NOMO-1 (cell line): ENCODE measurements around the gene SLC6A7.
"Not testable (repeated sequence)": the region's sequence is repeated elsewhere in the genome, so short reads cannot be mapped to it uniquely, and the experiment has no call there.

Experiments
- DNase-seq, 2 experiments: peaks; one replicate each; lab custom pipeline; 2025; ENCODE audit not compliant: unreplicated experiment in 2 of 2; lab: John Stamatoyannopoulos, UW

Gene SLC6A7

DNA sequence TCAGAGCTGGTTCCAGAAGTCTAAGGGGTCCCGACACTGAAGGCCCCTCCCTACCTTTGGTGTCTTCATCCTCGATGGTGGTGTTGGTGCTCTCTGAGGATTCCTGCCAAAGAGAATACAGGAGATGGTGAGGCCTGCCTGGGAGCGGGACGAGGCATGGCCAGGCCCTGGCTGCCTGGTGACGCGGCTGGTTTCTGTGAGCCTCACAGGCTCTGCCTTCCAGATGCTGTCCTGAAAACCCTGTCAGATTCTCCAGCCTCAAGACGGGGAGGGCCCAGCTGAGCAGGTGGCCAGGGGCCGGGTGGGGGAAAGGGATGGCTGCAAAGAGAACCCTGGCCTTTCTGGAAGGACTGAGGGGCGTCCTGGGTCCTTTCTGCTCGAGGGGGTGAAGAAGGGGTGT, 48.8 kb downstream of the SLC6A7 start:
- no peak for DNase-seq

DNA sequence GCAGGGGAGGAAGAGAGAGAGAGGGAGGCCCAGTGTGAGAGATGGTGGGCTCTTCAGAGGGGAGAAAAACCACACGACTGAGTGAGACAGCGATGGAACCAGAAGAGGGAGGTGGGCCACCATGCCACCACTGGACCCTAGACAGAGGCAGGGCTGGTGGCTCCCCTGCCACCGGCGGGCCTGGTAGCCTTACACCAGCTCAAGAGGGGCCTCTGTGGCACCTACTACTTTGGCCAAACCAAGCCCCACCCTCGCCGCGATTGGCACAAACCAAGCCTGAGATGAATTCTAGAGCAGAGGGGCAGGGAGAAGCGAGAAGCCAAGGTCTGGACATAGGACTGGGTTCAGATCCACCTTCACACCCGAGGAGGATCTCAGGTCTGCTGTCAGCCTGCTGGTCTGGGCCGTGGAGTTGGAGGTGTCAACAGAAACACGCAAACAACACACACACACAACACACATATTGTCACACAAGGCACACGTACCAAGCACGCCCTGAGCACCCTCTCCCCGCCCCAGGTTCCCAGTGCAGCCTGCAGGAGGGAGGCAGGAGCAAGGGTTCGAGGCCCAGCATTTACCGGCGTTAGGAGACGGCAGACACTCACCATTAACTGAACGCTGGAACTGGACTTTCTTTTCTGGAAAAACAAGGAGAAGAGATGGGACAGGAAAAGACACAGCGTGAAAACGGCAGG, 49.4 kb downstream of the SLC6A7 start:
- DNase-seq = no peak

DNA sequence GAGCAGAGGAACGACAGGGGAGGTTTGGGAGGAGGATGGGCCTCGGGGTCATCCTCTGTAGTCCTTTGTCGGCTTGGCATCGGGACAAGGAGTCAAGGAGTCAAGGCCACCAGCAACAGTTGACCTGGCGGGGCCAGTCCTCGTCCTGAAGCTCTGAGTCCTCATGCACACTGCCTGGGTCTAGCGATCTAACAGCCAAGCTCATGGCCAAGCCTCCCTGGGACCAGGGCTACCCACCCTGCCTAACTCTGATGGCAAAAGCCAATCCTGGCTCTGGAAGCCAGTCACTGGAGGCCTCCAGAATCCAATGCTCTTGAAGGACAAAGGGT, 49.9 kb downstream of the SLC6A7 start:
- no peak for DNase-seq

DNA sequence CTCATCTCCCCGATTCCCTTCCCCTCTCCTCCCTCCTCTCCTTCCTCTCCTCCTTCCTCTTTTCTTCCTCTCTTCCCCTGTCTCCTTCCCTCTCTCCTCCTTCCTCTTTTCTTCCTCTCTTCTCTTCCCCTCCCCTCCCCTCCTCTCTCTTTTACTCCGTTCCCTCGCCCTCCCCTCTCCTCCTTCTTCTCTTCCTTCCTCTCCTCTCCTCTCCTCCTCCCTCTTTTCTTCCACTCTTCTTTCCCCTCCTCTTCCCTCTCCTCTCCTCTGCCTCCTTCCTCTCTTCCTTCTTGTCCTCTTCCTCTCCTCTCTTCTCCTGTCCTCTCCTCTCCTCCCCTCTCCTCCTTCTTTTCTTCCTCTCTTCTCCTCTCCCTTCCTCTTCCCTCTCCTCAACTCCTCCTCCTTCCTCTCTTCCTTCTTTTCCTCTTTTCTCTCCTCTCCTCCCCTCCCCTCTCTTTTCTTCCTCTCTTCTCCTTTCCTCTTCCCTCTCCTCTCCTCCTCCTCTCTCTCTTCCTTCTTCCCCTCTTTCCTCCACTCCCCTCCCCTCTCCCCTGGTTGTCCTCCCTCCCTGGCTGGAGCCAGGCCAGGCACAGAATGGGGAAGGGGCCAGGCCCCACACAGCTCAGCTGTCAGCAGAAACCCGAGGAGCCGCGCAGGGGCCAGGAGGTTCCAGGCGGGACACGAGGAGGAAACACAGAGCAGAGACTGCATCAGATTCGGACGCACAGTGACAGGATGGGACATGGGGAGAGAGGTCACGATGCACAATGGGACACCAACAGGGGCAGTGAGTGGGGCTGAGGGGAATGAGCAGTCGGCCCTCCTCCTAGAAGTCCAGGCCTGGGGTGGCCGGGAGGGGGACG, 51.7 kb downstream of the SLC6A7 start:
- DNase-seq = no peak

- no peak for DNase-seq
Measured at GRCh38 chr5:150242251-150242894, 52.5 kb downstream of the SLC6A7 start.

DNA sequence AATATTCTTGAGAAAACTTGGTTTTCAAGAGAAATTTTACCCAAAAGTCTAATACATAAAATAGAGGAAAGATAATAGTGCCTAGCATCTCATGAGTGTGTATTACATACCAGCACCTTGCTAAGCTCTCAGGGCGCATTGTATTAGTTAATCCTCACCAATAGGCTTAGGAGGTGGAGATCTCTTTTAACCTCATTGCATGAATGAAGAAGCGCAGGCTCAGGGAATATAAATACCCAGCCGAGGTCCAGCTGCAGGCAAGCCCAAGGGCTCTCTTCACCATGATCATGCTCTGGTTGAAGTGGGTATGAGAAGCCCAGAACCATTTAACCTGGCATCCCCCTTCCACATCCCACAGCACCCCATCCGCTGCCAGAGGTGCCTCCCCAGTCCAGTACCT, 53.7 kb downstream of the SLC6A7 start:
- DNase-seq = no peak

DNA sequence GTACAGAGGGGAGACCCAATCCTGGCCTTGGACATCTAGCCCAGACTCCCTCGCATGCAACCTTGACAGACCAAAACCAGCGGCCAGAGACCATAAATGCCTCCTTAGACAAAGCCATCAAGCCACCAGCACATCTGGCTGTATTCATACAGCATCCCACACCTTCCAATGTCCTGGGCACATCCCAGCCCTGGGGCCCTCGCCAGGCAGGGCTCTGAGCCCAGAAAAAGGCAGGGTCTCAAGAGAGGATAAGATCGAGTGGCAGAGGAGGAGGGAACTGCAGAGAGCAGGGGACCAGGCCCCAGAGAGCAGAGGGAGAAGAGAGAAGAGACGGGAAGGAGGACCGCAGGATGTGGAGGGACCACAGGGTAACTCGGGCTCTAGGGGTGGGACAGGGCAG, 54.3 kb downstream of the SLC6A7 start:
- DNase-seq = no peak

DNA sequence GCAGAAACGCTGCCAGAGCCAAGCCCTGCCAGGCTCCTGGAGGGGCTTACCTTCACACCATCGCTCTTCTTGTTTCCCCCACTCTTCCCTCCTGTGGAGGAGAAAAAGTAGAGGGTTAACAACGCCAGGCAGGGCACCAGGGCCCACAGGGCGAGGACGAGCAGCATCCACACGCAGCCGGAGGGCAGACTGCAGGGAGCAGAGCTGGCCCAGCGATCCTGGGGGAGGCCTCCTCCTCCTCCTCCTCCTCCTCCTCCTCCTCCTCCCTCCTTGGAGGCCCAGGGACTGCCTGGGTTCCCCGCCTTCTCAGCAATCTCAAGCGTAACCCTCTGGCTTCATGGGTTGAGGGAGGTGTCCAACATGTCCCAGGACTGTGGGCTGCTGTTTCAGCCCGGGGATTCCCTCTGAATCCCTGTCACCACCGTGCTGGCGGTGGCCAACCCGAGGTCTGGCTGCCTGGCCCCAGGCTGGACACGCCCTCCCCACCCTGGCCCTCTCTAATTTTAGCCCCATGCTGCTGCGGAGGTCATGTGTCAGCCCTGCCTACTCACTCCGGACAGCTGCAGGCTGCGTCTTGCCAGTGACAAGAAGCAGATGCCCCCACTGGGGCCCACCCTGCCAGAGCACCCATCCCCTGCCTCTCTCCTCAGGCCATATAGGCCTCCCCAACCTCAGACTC, 55.4 kb downstream of the SLC6A7 start:
- no peak for DNase-seq

DNA sequence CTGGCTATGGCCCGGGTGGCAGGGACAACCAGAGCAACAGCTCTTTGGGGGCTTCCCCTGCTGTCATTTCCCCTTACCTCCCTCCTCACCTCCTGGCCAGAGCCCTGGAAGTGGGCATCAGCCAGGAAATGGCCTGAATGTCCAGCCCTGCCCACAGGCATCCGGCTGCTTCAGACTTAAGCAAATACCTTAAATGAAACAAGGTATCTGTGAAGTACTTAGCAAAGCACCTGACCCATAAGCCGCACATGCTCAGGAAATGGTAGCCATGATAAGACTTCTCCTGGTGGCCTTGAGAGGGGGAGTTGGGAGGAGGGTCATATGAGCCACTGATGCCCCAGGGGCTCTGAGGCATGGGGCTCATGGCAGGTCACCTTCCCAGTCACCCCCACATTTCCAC, 55.9 kb downstream of the SLC6A7 start:
- DNase-seq = no peak

DNA sequence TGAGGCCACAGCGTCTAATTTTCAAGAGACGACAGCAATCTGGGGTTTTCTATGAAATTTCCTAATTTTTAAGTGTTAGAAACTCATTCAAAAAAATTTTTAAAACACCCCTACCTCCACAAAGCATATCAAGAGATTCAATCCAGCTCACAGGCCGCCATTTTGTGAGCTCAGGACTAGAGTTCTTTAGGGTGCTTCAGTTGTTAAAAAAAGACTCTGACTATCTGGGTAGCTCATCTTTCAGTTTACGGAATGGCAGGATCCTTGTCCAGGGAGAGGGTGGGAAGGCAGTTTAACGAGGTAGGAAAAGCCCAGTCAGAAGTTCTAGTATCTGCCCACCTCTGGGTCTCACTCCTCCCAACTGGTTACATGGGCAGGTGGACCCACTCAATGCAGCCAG, 56.6 kb downstream of the SLC6A7 start:
- DNase-seq = no peak

DNA sequence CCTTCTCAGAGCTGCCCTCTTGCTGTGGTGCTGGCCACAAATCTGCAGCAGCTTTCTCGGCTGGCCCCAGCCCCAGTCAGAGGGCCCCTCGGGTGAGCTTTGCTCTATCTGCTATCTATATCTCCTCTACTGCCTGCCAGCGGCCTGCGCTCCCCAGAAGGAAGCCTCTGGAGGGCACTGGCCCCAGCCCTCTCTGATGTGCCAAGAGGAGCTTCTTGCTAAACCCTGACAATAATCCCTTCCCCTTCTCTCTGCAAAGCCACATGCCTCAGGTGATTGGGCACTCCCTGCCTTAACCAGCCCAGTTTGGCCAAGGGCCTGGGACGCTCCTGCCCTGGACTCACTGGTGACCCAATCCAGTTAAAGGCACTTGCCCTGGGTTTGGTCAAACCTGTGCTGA, 57.0 kb downstream of the SLC6A7 start:
- no peak for DNase-seq

- DNase-seq = no peak
Measured at GRCh38 chr5:150247726-150248125, 57.9 kb downstream of the SLC6A7 start.

DNA sequence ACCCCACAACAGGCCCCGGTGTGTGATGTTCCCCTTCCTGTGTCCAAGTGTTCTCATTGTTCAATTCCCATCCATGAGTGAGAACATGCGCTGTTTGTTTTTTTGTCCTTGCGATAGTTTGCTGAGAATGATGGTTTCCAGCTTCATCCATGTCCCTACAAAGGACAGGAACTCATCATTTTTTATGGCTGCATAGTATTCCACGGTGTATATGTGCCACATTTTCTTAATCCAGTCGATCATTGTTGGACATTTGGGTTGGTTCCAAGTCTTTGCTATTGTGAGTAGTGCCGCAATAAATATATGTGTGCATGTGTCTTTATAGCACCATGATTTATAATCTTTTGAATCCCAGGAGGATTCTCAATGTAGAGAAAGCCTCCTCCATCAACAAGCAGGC, 58.6 kb downstream of the SLC6A7 start:
- not testable (repeated sequence) for DNase-seq

DNA sequence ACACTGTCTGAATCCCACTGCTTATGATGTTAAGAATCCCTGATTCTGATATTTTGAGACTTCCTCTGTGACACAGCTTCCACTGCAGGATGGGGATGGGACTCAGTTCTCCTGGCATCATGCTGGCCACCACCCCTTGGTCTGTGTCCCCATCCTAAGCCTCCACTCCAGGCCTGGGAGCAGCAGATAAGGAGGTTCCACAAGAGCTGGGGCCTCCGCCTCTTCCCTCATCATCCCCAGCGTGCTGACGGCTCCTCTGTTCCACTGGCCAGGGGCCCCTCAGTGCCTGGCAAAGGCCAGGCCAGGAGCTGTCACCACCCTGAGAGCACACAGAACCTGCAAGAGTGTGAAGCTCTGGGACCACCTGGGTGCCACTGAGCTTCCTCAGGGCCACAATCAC, 59.1 kb downstream of the SLC6A7 start:
- no peak for DNase-seq

GRCh38 chr5:150249744-150250143, 59.9 kb downstream of the SLC6A7 start:
- DNase-seq = no peak

DNA sequence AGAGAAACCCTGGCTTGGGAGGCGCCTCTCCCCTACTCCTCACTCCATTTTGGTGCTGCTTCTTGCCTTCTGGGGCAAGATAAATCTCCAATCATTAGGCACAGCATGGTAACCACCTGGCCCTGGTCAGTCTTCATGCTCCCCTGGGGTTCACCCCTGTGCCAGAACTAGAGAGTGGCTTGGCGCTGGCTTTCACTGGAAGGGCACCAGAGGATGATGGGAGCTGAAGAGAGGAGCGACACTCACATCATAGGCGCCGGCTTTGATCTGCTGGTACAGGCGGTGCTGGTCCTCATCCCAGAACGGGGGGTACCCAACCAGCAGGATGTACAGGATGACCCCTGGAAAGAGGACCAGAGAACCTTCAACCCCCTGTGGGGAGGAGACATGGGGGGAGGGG, 61.6 kb downstream of the SLC6A7 start:
- no peak for DNase-seq

DNA sequence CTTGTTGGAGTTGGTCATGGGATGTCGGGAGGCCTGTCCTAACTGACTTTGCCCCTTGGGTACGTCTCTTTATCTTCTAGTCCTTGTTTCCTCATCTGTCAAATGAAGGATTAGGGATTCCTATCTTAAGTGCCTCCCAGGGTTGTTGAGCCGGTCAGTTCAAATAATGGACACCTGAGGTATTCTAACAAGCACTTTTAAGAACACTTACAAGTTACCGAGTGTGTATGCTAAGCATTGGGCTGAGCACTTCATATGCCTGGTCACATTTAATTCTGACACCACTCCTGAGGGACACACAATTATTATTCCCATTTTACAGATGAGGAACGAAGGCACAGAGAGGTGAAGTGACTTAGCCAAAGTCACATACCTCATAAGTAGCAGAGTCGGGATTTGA, 62.6 kb downstream of the SLC6A7 start:
- DNase-seq = no peak

GRCh38 chr5:150253416-150254208, 63.8 kb downstream of the SLC6A7 start:
- DNase-seq = no peak

- DNase-seq = no peak
Measured at GRCh38 chr5:150254363-150254762, 64.5 kb downstream of the SLC6A7 start.

GRCh38 chr5:150254774-150255173, 64.9 kb downstream of the SLC6A7 start:
- DNase-seq = no peak
